SK-N-SH treated with all-trans-retinoic acid at 6 μM for 48 hours (cell line): Measurements from ENCODE around the gene MAP2K6.

Source experiments
- OSR1 ChIP-seq: fragments of 250-450 bp; sonication (Bioruptor Pico); IDR thresholded peaks from 2 replicates; pipeline ENCODE4 v1.8.0; 2022; ENCODE audit warnings: moderate library complexity, mild to moderate bottlenecking, inconsistent platforms
- RARB ChIP-seq: fragments of 250-450 bp; sonication (Bioruptor Pico); IDR thresholded peaks from 2 replicates; pipeline ENCODE4 v1.8.0; 2021; ENCODE audit warnings: mild to moderate bottlenecking, moderate library complexity
- TCF4 ChIP-seq: fragments of 250-450 bp; sonication (Bioruptor Pico); IDR thresholded peaks from 2 replicates; pipeline ENCODE4 v1.8.0; 2021; ENCODE audit warnings: mild to moderate bottlenecking, moderate library complexity, borderline replicate concordance
- ZFP30 ChIP-seq: fragments of 450-650 bp; formaldehyde crosslinking; IDR thresholded peaks from 2 replicates; pipeline ENCODE4 v1.5.0; 2022; ENCODE audit warnings: mild to moderate bottlenecking, moderate library complexity

GRCh38 chr17:69450131-69450530 is 35.6 kb downstream of the MAP2K6 start:
- TF ChIP-seq OSR1 (CRISPR knock-in tag) (no peak), TCF4 (no peak), ZFP30 (CRISPR knock-in tag) (no peak), RARB (CRISPR knock-in tag) (no peak)
